HepG2 (cell line): ENCODE measurements around the gene UBL4B. TPM values are rescaled to one million over a fixed set of nuclear protein-coding genes. Genes with fewer than 3 reads are reported as not detected.

Experiments
- ATAC-seq: fragments of 200-7000 bp; cut with Tn5 transposase; 3 replicates; pipeline ENCODE4 v1.9.1; 2020; ENCODE audit warnings: mild to moderate bottlenecking, moderate library complexity
- BruUV-seq: library from RNA; stranded (reverse); fragments of 400-500 nt; replicated peaks from 2 replicates; lab custom pipeline; 2021; lab: Mats Ljungman, UMichigan
- CTCF ChIA-PET: fragments of 300-600 bp; formaldehyde crosslinking; extraction: SDS; loops from one replicate; lab custom pipeline; 2021; ENCODE audit warnings: low total read pairs, inconsistent platforms, low intra/inter-chr PET ratio; lab: Yijun Ruan, JAX
- POLR2A ChIA-PET: fragments of 350-600 bp; sonication (Branson Sonifier 250); formaldehyde crosslinking; loops from one replicate; lab custom pipeline; 2020; ENCODE audit warnings: antibody characterized with exemption, inconsistent platforms; lab: Yijun Ruan, JAX
- DNase-seq: peaks from one replicate; pipeline ENCODE4 v3.0.0-alpha.2; 2015; ENCODE audit warnings: low spot score
- FAIRE-seq: peaks from 3 replicates; lab custom pipeline; 2011; peaks lifted over from hg19 to GRCh38; lab: Jason Lieb, UNC
- H2AFZ ChIP-seq: one replicate; pipeline ENCODE4 v1.6.1; 2011; ENCODE audit warnings: low read length, inconsistent platforms
- H3K27ac ChIP-seq: fragments of 300-600 bp; 3 replicates; pipeline ENCODE4 v1.8.0; 2011; ENCODE audit warnings: mixed run types, mild to moderate bottlenecking, mixed read lengths, low read length, inconsistent platforms; ENCODE audit not compliant: insufficient read depth; ENCODE audit errors: extremely low read length
- H3K27me3 ChIP-seq, 2 experiments: fragments of 200-600 bp in 1 of 2; 2 replicates in 1 of 2; 3 replicates in 1 of 2; pipeline versions ENCODE4 v1.6.0 to v1.8.0; 2011; ENCODE audit warnings: low read length in 2 of 2, mild to moderate bottlenecking in 2 of 2, moderate library complexity in 2 of 2, inconsistent platforms in 1 of 2; ENCODE audit not compliant: insufficient read depth in 2 of 2, control insufficient read depth in 1 of 2
- H3K36me3 ChIP-seq, 2 experiments: fragments of 200-600 bp in 1 of 2; replicated peaks in 1 of 2; 2 replicates in 1 of 2; 3 replicates in 1 of 2; pipeline versions ENCODE4 v1.5.1 to v1.8.0; 2011; ENCODE audit warnings: low read length in 2 of 2, inconsistent platforms in 1 of 2; ENCODE audit not compliant: insufficient read depth in 2 of 2, control insufficient read depth in 1 of 2
- H3K4me1 ChIP-seq: 2 replicates; pipeline ENCODE4 v1.5.1; 2012; ENCODE audit warnings: low read length, inconsistent platforms; ENCODE audit not compliant: insufficient read depth
- H3K4me2 ChIP-seq: 2 replicates; pipeline ENCODE4 v1.6.0; 2011; ENCODE audit warnings: low read depth, low read length, inconsistent platforms
- H3K4me3 ChIP-seq, 3 experiments: fragments of 200-600 bp in 1 of 3; sonication (generic), shearing (Covaris generic) in 1 of 3; replicated peaks in 1 of 3; 2 replicates each; pipeline ENCODE4 v1.5.1; 2011 to 2016; ENCODE audit warnings: low read length in 3 of 3, inconsistent platforms in 2 of 3, low read depth in 2 of 3, mild to moderate bottlenecking in 2 of 3, control low read depth in 1 of 3, mixed read lengths in 1 of 3; ENCODE audit not compliant: insufficient read depth in 1 of 3
- H3K79me2 ChIP-seq: one replicate; pipeline ENCODE4 v1.6.1; 2011; ENCODE audit warnings: low read length, inconsistent platforms; ENCODE audit not compliant: insufficient read depth
- H3K9ac ChIP-seq: 2 replicates; pipeline ENCODE4 v1.6.0; 2011; ENCODE audit warnings: mild to moderate bottlenecking, low read depth, low read length, inconsistent platforms; ENCODE audit not compliant: insufficient read depth
- H3K9me3 ChIP-seq: 2 replicates; pipeline ENCODE4 v1.5.1; 2012; ENCODE audit warnings: mild to moderate bottlenecking, low read length
- H4K20me1 ChIP-seq: 2 replicates; pipeline ENCODE4 v1.6.0; 2011; ENCODE audit warnings: inconsistent platforms, mild to moderate bottlenecking, low read length, moderate library complexity; ENCODE audit not compliant: insufficient read depth
- ELK4 ChIP-seq: sonication (generic); formaldehyde crosslinking; IDR thresholded peaks from 2 replicates; pipeline ENCODE4 v1.9.0; 2021; ENCODE audit warnings: missing genetic modification reagents, borderline replicate concordance
- ERF ChIP-seq: IDR thresholded peaks from 2 replicates; pipeline ENCODE4 v1.6.1; 2018; ENCODE audit warnings: missing biosample characterization, missing genetic modification reagents
- ETS1 ChIP-seq: sonication (generic); formaldehyde crosslinking; IDR thresholded peaks from 2 replicates; pipeline ENCODE4 v1.4.0; 2020; ENCODE audit warnings: missing genetic modification reagents
- KAT2B ChIP-seq: fragments of 150-350 bp; IDR thresholded peaks from 2 replicates; pipeline ENCODE4 v1.6.1; 2014; ENCODE audit warnings: low read depth, low read length, borderline replicate concordance
- MTF1 ChIP-seq: sonication (generic); formaldehyde crosslinking; IDR thresholded peaks from 2 replicates; pipeline ENCODE4 v1.5.0; 2020; ENCODE audit warnings: missing genetic modification reagents
- MXD4 ChIP-seq: IDR thresholded peaks from 2 replicates; pipeline ENCODE4 v1.6.1; 2016; ENCODE audit warnings: mild to moderate bottlenecking, missing biosample characterization, missing genetic modification reagents
- POGZ ChIP-seq: sonication (generic); formaldehyde crosslinking; IDR thresholded peaks from 2 replicates; pipeline ENCODE4 v1.4.0; 2020; ENCODE audit warnings: mild to moderate bottlenecking, missing genetic modification reagents
- REL ChIP-seq: sonication (generic); formaldehyde crosslinking; conservative IDR thresholded peaks from 2 replicates; pipeline ENCODE4 v1.8.0; 2022; ENCODE audit warnings: mild to moderate bottlenecking, missing genetic modification reagents, moderate library complexity
- SALL1 ChIP-seq: sonication (generic); formaldehyde crosslinking; IDR thresholded peaks from 2 replicates; pipeline ENCODE4 v1.8.0; 2022; ENCODE audit warnings: mild to moderate bottlenecking, missing genetic modification reagents
- TSC22D2 ChIP-seq: sonication (generic); formaldehyde crosslinking; IDR thresholded peaks from 2 replicates; pipeline ENCODE4 v1.5.1; 2020; ENCODE audit warnings: missing genetic modification reagents, mild to moderate bottlenecking, borderline replicate concordance
- ZBTB39 ChIP-seq: sonication (generic); formaldehyde crosslinking; IDR thresholded peaks from 2 replicates; pipeline ENCODE4 v1.5.0; 2020; ENCODE audit warnings: missing genetic modification reagents
- ZNF251 ChIP-seq: sonication (generic); formaldehyde crosslinking; IDR thresholded peaks from 2 replicates; pipeline ENCODE4 v1.9.0; 2021; ENCODE audit warnings: mild to moderate bottlenecking, missing genetic modification reagents
- ZNF720 ChIP-seq: sonication (generic); formaldehyde crosslinking; IDR thresholded peaks from 2 replicates; pipeline ENCODE4 v1.4.0; 2020; ENCODE audit warnings: missing genetic modification reagents
- ZNF761 ChIP-seq: sonication (generic); formaldehyde crosslinking; conservative IDR thresholded peaks from 2 replicates; pipeline ENCODE4 v1.4.0; 2020; ENCODE audit warnings: mild to moderate bottlenecking, missing genetic modification reagents
- ZSCAN21 ChIP-seq: sonication (generic); formaldehyde crosslinking; IDR thresholded peaks from 2 replicates; pipeline ENCODE4 v1.8.0; 2022; ENCODE audit warnings: mild to moderate bottlenecking, missing genetic modification reagents, moderate library complexity, borderline replicate concordance
- WGBS: methylation state at CpG from one replicate; pipeline ENCODE4 v1.1.6; 2017; ENCODE audit warnings: low lambda C conversion rate; 5-methylcytosine and 5-hydroxymethylcytosine counted together
- in situ Hi-C: cut with HindIII; loops from 2 replicates; pipeline ENCODE4 v1.10.0; 2017; ENCODE audit warnings: low pct_unique_long_range_greater_than_20kb; ENCODE audit not compliant: extremely low pct_ligation_motif_present
- intact Hi-C: fragments of 100-400 bp; cut with micrococcal nuclease; formaldehyde crosslinking; loops from one replicate; pipeline ENCODE4 v1.10.0; 2022; ENCODE audit not compliant: unreplicated experiment
- polyA plus RNA-seq, 8 experiments: library from polyadenylated mRNA; depleted of rRNA in 3 of 8; stranded (reverse) in 7 of 8; unstranded in 1 of 8; fragments of >200 nt; fragmentation: Illumina TruSeq in 4 of 8; extraction: Trizol in 4 of 8; gene quantifications; 2 replicates each; pipeline versions ENCODE4 v1.2.1 to v1.2.3, GENCODE V29; 2011 to 2016; ENCODE audit warnings: low read depth in 4 of 8, missing spikeins in 1 of 8, mixed read lengths in 1 of 8; ENCODE audit not compliant: insufficient read depth in 1 of 8
- total RNA-seq, 5 experiments: library from RNA; depleted of rRNA; stranded (reverse); fragments of >200 nt; fragmentation: Illumina TruSeq; extraction: Trizol; gene quantifications; 2 replicates each; pipeline ENCODE4 v1.2.3, GENCODE V29; 2016; ENCODE audit warnings: low read depth in 1 of 5

Gene UBL4B
- total and polyA plus RNA-seq, 2 of the 13 experiments (the other 11 are each of a cell fraction or from before 2014, with no cell fraction given) = not detected

- Histone ChIP-seq H3K36me3 (no peaks in the 10 kb centered on the region), H3K9ac (no peak overlapping the region), H2AFZ (no peak overlapping the region), H3K79me2 (no peaks in the 10 kb centered on the region), H3K9me3 (no peaks in the 10 kb centered on the region), H3K4me1 (no peaks in the 10 kb centered on the region), H3K27ac (no peak overlapping the region), H3K27me3 (peaks cover 6 to 54% of the 10 kb centered on the region in 2 experiments; a peak in 3 of 5 replicates), H4K20me1 (no peaks in the 10 kb centered on the region)
- no peak for DNase-seq
- TF ChIP-seq SALL1 (CRISPR knock-in tag) (no peak), ZNF251 (CRISPR knock-in tag) (no peak)
- TF ChIP-seq, all 625 proteins: peak for 0
- no peak for ATAC-seq
- POLR2A ChIA-PET = no interaction called here
- CTCF ChIA-PET = no interaction called here
- no peak overlapping the region for H3K4me2 ChIP-seq
- FAIRE-seq = no peak
- in situ Hi-C loops = no loop called here
- no peak overlapping the region for H3K4me3 ChIP-seq
- WGBS = no CpG with 5 or more reads among the region's 9 CpGs
- BruUV-seq = no TSS peak
- intact Hi-C loops = no loop called here
Observed at GRCh38 chr1:110112656-110113055, 413 bp downstream of the UBL4B start.

GRCh38 chr1:110113551-110113950 lies 1.3 kb downstream of the UBL4B start:
- Histone ChIP-seq H3K4me2 (no peak overlapping the region), H3K4me3 (no peak overlapping the region), H3K27me3 (peaks cover 6 to 48% of the 10 kb centered on the region in 2 experiments; a peak in 3 of 5 replicates), H2AFZ (no peak overlapping the region), H3K27ac (no peak overlapping the region), H3K36me3 (no peaks in the 10 kb centered on the region), H3K79me2 (no peaks in the 10 kb centered on the region), H3K9ac (no peak overlapping the region), H3K4me1 (no peaks in the 10 kb centered on the region), H4K20me1 (no peaks in the 10 kb centered on the region), H3K9me3 (no peaks in the 10 kb centered on the region)
- FAIRE-seq (no peak), ATAC-seq (no peak), DNase-seq (no peak)
- in situ Hi-C loops (no loop called here), intact Hi-C loops (no loop called here)
- POLR2A ChIA-PET = no interaction called here
- no peak for TF ChIP-seq ZNF761 (CRISPR knock-in tag)
- TF ChIP-seq ZSCAN21 (CRISPR knock-in tag) = no peak
- no peak for TF ChIP-seq ZNF720 (CRISPR knock-in tag)
- no peak for TF ChIP-seq MTF1
- no peak for TF ChIP-seq REL (CRISPR knock-in tag)
- no peak for TF ChIP-seq ZBTB39
- TF ChIP-seq ETS1 (CRISPR knock-in tag) = no peak
- no peak for TF ChIP-seq POGZ
- no peak for TF ChIP-seq KAT2B
- no peak for TF ChIP-seq ERF (CRISPR knock-in tag)
- no peak for TF ChIP-seq ELK4 (CRISPR knock-in tag)
- no peak for TF ChIP-seq TSC22D2 (CRISPR knock-in tag)
- no peak for TF ChIP-seq MXD4
- CTCF ChIA-PET = no interaction called here
- WGBS = 11% methylated on average over 3 of the region's 5 CpGs
- BruUV-seq = no TSS peak
